Measurements from ENCODE around the gene LARP4.
"Not testable (repeated sequence)": the region's sequence is repeated elsewhere in the genome, so short reads cannot be mapped to it uniquely, and the experiment has no call there.

Gene LARP4

DNA sequence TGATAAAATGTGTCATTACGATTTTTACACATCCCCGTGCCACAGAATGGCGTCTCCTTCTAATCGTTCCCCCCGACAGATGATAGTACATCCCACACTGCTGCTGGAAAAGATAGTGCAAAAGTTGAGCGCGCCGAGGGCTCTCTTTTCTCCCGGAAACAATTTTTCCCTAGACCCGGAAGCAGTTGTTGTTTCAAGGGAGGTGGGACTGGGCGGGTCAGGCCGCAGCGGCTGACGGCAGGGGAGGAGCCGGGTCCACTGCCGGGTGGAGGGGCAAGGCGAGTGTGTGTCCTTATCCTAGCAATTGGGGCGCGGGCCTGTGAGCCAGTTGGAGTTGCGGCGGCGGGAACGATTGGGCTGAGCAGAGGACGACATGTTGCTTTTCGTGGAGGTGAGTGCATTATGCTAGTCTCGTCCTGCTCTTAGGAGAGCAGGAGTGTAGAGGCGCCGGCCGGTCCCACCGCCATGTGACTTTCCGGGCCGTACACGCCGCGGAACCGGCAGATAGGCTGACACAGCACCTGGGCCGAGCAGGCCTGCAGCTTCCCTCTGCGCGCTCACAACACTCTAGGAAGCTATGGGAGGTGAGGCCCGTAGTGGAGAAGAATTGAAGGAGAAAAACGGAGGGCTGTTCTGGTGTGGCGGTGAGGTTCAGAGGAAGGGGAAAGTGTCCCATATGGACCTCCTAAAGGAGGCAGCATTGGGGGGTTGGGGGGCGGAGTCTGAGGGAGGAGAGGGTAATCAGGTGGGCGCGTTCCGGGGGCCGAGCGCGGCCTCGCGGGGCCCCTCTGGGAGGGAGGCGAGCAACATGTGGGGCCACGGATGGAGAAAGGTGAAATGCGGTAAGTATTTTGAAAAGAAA, at the start of gene LARP4:
Gene LARP4 (plus strand): TSS at position 248 of the 862 bp plus-strand sequence. CDS start 126 bp downstream, at position 374.
- H3K4me3 ChIP-seq (ENCODE audit: low read depth, low read length): peak within 1 kb of the TSS; percentile 96

GRCh38 chr12:50351120-50352043, 49.3 kb upstream of the LARP4 start:
- H3K4me3 ChIP-seq (ENCODE audit: low read depth, low read length): no peak overlapping the region

- no peak overlapping the region for H3K4me3 ChIP-seq (ENCODE audit: low read depth, low read length)
Observed at GRCh38 chr12:50353404-50353803, 47.3 kb upstream of the LARP4 start.

DNA sequence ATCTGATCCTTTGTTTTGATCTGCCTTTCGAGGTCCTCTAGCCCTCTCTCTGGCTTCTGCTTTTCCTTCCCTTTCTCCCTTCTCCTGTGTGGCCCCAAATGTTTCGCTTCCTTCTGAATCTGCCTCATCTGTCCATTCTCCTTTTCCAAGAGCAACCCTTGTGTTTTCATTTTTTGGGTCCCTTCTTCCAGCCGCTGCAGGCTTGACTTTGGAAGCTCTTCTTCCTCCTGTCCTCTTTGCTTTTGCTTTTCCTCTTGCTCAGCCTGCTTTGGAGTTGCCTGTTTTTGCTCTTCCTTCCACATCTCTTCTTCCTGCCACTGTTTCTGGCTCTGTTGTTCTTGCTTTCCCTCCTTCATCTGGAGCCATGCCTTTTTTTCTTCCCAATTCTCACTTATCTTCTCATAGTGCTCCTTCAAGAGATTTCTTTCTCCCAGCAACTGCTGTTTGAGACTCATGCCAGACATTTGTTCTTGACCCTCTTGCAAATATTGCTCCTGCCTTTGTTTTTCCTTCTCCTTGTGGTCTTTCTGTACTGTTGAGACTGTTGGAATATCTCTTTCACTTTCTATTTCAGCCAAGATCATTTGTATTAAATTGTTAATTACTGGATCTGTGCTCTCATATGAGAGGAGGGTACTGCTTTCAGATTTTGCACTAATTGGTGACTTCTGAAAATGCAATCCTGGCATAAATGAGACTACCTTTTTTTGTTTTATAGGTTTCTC, 46.7 kb upstream of the LARP4 start:
- H3K4me3 ChIP-seq (ENCODE audit: low read depth, low read length): no peak overlapping the region

DNA sequence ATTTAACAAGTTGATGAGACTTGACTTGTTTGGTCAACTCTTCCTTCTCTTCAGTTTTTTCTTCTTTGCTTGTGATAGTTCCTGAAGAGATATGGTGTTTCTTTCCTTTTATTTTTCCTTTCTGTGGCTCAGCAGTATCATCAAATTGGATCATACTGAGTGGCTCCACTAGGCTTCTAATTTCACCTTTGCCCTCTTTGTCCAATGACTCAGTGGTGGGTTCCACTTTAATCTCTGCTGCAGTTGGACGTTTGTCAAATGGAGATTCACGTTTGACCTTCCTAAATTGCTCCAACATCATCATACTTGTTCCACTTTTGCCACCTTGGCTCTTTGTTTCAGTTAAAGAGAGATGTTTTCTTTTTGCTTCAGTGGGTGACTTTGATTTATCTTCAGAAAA, 45.8 kb upstream of the LARP4 start:
- no peak overlapping the region for H3K4me3 ChIP-seq (ENCODE audit: low read depth, low read length)

DNA sequence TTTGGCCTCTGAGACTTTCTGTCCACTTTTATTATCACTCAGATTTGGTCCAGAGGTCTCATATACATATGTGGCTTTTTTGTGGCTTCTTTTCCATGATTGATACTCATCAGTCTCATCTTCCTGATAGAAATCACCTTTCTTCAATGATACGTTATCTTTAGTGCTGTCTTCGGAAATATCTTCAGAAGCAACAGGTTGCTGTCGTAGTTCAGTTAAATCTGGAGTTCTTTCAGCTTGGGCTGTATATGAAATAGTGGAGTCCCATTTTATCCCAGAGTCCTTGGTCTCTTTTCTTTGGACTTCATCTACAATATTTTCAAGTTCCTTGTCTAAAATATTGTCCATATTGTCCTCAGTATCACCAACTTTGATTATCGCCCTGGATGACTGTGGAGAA, 45.3 kb upstream of the LARP4 start:
- no peak overlapping the region for H3K4me3 ChIP-seq (ENCODE audit: low read depth, low read length)

- no peak overlapping the region for H3K4me3 ChIP-seq (ENCODE audit: low read depth, low read length)
Observed at GRCh38 chr12:50362671-50363070, 38.0 kb upstream of the LARP4 start.

- no peak overlapping the region for H3K4me3 ChIP-seq (ENCODE audit: low read depth, low read length)
Observed at GRCh38 chr12:50363141-50363540, 37.5 kb upstream of the LARP4 start.

DNA sequence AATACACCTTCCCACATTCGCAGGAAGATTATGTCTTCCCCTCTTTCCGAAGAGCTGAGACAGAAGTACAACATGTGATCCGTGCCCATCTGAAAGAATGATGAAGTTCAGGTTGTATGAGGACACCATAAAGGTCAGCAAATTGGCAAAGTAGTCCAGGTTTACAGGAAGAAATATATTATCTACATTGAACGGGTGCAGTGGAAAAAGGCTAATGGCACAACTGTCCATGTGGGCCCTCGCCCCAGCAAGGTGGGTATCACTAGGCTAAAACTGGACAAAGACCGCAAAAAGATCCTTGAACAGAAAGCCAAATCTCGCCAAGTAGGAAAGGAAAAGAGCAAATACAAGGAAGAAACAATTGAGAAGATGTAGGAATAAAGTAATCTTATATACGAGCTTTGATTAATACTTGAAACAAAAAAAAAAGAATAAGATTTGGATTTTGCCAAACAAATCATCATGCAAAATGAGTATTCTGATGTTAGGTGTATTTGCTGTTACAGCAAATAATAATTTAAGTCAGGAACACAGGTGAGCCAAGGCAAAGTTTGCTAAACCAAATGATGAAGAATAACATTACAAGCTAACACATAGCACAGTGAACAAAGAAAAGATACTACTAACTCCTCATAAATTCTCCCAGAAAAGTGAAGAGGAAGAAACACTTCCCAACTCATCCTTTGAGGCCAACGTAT, 34.8 kb upstream of the LARP4 start:
- H3K4me3 ChIP-seq (ENCODE audit: low read depth, low read length): no peak overlapping the region

DNA sequence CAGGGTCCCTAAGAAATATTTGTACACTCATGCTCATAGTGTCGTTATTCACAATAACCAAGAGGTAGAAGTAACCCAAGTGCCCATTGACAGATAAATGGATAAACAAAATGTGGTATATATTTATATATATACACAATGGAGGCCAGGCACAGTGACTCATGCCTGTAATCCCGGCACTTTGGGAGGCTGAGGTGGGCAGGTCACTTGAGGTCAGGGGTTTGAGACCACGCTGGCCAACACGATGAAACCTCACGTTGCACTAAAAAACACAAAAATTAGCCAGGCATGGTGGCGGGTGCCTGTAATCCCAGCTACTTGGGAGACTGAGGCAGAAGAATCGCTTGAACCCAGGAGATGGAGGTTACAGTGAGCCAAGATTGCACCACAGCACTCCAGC, 30.0 kb upstream of the LARP4 start:
- not testable (repeated sequence) for H3K4me3 ChIP-seq (ENCODE audit: low read depth, low read length)

DNA sequence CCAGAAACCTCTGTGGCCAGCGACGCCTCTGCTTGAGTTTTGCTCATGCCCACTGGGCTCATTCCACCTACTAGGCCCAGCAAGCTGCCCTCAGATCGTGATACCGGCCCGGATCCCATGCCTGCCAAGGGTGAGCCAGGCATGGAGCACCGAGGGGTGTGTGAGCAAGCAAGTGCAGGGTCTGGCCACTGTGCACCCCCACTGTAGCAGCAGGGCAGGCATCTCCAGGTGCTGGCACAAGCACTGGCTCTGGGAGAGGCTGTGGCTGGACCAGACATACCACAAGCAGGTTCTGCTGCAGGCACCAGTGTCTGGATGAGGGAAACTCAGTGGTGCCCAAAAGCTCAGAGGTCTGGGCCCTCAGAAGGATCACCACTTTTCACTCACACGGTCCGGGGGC, 24.9 kb upstream of the LARP4 start:
- no peak overlapping the region for H3K4me3 ChIP-seq (ENCODE audit: low read depth, low read length)

DNA sequence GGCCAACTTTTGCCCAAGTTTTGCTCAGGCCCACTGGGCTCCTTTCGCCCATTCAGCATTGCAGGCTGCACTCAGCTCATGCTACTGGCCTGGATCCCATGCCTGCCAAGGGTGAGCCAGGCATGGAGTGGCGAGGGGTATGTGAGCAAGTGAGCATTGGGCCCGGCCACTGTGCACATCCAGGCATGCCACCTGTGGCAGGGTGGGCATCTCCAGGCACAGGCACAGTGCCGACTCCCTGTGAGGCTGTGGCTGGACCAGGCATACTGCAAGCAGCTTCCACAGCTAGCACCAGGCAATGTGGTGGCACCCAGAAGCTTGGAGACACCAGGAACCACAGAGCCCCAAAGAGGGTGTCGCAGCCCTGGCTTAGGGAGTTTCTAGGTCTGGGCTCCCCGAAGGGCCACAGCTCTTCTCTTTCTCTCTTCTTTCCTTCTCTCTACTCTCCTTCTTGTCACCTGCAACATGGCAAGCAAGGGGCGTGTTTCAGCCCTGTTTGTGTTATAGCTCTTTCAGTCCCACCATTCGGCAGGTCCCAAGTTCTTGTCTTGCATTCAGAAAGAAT, 19.8 kb upstream of the LARP4 start:
- no peak overlapping the region for H3K4me3 ChIP-seq (ENCODE audit: low read depth, low read length)

DNA sequence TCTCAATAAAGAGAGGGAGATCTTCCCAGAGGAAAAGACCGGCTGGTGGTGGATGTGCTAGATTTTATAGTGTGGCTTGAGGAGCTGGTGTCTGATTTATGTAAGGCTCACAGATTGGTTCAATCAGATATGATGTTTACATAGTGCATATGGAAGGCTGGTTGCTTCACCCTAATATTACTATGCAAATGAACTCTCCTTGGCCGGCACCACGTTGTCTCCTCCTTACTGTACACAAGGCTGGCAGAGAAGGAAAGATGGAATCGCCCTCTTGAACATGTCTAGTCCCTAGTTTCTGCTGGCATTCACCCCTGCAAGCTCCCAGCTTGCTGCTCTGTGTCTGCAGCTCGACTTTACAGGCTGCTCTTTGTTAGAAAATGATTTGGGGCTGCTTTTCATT, 13.2 kb upstream of the LARP4 start:
- H3K4me3 ChIP-seq (ENCODE audit: low read depth, low read length): no peak overlapping the region

DNA sequence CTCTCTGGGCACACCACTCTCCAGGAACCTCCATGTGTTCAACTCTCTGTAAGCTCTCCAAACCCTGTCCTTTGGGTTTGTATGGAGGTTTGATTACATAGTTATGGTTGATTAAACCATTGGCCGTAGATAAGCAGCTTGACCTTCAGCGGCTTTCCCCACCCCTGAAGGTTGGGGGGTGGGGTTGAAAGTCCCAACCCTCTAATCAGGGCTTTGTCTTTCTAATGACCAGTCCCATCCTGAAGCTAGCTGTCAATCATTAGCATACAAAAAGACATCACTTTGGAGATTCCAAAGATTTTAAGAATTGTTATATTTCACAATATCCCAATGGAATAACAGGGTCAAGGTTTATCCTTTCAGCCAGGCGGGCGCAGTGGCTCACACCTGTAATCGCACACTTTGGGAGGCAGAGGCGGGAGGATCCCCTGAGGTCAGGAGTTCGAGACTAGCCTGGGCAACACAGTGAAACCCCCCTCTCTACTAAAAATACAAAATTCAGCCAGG, 12.7 kb upstream of the LARP4 start:
- no peak overlapping the region for H3K4me3 ChIP-seq (ENCODE audit: low read depth, low read length)

DNA sequence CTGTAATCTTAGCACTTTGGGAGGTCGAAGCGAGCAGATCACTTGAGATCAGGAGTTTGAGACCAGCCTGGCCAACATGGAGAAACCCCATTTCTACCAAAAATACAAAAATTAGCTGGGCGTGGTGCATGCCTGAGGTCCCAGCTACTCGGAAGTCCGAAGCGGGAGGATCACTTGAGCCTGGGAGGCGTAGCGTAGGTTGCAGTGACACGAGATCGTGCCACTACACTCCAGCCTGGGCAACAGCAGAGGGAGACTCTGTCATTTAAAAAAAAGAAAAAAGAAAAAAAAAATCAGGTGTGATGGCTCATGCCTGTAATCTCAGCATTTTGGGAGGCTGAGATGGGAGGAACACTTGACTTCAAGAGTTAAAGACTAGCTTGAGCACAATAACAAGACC, 11.9 kb upstream of the LARP4 start:
- H3K4me3 ChIP-seq (ENCODE audit: low read depth, low read length): not testable (repeated sequence)

DNA sequence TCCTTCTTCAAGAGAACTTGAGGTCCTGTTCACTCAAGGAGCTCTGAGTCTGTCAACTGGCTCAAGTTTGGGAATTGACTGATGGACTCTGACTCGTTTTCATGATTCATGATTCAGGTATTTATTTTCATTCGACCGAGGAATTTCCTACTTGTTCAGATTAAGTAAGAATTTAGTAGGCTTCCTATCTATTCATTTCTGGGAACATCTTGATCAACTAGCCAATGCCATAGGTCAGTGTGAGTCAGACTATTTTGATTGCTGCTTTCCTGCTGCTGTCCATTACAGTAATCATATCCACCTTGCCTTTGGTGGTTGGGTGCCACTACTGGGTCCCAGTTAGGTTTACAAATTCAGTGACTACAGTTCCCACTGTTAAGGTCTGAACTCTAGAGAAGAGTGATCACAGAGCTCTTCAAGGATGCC, 10.4 kb upstream of the LARP4 start:
- H3K4me3 ChIP-seq (ENCODE audit: low read depth, low read length): no peak overlapping the region

DNA sequence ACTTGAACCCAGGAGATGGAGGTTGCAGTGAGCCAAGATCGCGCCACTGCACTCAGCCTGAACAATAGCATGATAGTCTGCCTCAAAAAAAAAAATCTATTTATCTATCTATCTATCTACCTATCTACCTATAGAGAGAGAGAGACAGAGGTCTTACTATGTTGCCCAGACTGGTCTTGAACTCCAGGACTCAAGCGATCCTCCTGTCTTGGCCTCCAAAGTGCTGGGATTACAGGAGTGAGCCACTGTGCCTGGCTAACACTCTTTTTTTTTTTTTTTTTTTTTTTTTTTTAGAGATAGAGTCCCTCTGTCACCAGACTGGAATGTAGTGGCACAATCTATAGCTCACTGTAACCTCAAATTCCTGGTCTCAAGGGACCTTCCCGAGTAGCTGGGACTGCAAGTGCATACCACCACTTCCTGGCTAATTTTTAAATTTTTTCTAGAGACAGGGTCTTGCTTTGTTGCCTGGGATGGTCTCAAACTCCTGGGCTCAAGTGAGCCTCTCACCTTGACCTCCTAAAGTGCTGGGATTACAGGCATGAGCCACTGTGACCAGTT, 6.1 kb upstream of the LARP4 start:
- H3K4me3 ChIP-seq (ENCODE audit: low read depth, low read length): no peak overlapping the region

GRCh38 chr12:50397117-50397650, 3.5 kb upstream of the LARP4 start:
- H3K4me3 ChIP-seq (ENCODE audit: low read depth, low read length): no peak overlapping the region

DNA sequence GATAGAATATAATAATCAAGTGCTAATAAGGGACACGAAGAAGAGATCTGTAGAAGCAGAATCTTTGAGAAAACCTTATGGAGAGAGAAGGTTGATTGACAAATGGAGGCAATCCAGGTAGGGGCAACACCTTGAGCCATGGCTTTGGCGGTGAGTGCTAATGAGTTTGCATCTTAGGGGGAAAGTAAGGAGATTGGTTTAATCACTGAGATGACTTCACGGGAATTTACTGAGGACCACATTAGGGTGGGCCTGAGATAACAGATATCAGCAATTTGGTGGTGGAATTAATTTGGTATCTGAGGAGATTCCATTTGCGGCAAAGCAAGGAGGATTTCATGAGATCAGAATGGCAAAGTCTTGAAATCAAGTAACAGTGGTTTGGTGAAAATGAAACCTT, 1.8 kb upstream of the LARP4 start:
- no peak overlapping the region for H3K4me3 ChIP-seq (ENCODE audit: low read depth, low read length)
